8988T (cell line): ENCODE data around the gene LRRC51.
"Not testable (repeated sequence)": the region's sequence is repeated elsewhere in the genome, so short reads cannot be mapped to it uniquely, and the experiment has no call there.

Experiments
- DNase-seq: peaks from one replicate; pipeline ENCODE4 v3.0.0; 2011

The LRRC51 gene

DNA sequence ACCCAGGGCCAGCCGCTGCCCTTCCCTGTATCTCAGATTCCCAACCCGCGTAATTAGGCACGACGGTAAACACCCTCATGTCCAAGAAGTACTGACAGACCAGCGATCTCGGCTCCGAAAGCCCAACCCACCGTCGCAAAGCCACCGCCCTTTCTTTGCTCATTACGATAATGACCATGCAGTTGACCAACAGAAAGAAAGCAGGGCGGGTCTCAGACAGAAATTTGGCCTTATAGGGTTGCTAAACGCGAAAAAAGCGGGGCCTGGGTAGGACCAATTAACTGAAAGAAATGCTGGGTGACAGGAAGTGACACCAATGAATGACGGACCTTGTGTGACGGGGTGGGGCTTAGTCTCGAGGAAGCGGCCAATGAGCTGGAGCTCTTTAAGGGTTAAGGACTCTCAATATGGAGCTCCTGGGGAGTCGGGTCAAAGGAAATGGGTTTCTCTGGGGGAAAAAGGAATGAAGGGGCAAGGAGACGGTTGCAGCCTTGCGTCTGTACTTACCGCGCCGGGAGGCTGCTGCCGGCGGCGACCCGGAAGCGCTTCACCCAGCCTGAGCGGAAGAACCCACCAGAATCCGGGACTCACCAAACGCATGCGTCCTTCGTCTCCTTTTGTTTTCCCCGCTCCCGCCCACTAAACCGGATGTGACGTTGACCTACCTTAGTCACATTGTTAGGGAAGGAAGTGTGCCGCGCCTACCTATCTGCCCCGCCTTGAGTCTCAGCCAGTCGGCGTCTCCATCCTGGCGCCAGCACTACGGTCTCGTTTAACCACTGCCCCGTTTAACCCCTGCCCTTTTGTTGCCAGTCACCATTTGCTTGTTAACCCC lies 31.7 kb downstream of the LRRC51 start, which contains the start of gene ANAPC15:
ANAPC15 (minus strand) TSS at position 553 of the 835 bp plus-strand sequence. CDS start 1,419 bp downstream, outside the sequence.
- DNase-seq: peak; percentile 65

DNA sequence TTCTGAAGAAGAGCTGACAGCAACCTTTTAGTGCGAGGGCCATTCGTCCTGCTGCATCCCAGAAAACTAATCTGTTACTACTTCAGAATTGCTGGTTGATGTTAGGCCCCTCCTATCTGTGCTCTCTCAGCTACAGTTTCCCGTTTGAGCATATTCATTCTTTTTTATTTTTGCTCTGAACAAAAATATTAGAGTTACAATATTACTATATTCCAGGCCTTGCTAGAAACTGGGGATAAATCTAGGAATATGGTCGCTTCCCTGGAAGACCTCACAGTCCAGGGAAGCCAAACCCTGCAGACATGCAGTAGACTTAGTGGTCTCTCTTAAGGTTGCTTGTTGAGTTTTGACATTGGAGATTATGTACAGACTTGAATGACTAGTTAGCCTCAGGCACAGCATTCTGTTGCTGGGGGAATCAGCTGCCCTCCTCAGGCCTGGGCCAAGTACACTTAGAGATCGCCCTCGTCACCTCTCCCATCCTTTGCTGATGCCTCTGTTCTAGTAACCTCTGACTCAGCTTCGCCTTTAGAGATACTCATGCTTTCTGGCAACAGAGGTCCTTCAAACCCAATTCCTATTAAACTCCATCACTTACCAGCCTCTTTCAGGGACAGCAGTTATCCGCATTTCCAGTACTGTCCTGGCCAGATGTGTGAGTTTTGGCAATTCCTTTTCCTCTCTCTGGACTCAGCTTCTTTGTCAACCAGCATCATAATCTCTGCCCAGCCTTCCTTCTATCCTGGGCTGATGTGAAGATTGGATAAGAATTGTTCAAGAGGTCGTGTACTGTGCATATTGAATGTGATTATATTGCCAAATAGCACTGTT lies 32.5 kb downstream of the LRRC51 start:
- no peak for DNase-seq

DNA sequence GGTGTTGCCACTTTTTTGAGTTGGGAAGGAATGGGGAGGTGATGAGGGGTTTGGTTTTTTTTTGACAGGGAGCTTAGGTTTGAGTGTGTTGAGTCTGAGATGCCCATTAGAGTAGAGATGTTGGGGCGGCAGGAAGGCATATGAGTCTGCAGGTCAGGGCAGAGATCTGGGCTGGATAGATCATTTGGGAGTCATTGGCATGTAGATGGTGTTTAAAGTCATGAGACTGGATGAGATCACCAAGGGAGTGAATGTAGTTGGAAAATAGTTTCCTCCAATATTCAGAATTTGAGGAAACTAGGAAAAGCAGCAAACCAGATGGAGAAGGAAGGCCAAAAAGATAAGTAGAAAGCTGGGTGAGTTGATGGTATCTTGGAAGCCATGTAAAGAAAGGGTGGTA lies 33.9 kb downstream of the LRRC51 start:
- DNase-seq: no peak

DNA sequence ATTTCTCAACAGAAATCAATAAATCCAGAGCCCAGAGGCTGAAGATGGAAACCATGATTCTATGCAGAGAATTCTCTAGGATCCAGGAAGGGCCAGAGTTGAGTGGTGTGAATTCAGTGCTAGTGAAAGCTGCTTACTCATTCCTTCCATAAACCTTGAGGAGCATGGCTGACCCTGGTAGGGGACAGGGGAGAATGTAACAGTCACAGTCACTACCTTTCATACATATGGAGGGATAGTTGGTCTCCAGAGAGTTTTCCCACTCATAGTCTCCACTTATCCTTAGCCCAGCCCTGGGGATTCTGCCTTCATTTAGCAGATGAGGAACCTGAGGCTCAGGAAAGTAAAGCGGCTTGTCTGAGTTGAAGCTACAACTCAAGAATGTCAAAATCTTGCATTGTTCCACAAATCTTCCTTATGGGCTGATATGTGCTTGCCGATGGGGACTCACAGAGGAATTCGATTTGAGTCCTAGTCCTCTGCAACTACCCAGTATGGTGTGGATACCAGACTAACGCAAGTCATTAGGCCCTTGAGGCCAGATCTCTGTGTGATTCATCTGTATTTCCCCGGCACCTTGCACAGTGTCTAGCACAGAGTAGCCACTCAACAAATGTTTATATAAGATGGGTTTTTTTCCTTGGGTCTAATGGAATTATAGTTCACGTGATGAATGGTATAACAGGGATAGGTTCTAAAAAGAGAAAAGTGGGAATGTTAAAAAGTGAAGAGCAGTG lies 35.5 kb downstream of the LRRC51 start:
- no peak for DNase-seq

DNA sequence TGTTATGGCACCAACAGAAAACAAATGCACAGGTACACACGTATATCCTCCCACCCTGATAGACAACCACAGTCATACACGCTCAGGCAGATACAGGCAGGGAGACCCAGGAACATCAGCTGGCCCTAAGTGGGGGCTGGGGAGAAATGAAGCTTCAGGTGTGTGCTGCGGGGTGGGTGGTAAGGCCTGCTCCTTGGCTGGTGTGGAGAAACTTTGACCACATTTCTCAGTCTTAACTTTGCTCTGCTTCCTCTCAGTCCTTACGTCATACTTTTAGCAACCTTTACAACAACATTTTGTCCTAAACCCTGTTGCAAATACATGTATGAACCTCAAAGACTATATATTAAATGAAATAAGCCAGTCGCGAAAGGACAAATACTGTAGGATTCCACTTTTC lies 38.5 kb downstream of the LRRC51 start:
- DNase-seq: no peak

DNA sequence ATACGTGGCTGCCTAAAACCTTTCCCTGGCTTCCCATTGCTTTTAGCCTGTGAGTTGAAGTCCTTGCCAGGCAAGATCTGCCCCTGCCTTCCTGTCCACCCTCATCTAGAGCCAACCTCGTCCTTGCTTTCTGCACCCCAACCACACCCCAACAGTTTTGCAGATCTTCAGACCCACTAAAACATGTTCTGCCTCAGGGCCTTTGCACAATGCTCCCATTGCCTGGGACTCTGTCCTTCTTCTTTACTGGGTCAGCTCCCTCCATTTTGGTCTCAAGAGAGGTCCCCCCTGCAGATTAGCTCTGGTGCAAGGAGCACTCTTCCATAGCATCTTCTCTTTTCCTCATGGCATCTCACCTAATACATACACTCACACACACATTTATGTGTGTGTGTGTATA lies 40.3 kb downstream of the LRRC51 start:
- DNase-seq: no peak

DNA sequence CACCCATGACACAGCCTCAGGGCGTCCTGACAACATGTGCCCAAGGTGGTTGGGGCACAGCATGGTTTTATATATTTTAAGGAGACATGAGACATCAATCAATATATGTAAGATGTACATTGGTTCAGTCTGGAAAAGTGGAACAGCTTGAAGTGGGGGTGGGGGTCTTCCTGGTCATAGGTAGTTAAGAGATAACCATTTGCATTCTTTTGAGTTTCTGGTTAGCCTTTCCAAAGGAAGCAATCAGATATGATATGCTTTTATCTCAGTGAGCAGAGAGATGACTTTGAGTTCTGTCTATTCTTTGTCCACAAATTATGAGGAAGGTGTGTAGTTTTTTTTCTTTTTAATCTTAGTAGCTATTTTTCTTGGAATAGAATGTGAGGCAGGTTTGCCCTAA lies 42.0 kb downstream of the LRRC51 start:
- no peak for DNase-seq

DNA sequence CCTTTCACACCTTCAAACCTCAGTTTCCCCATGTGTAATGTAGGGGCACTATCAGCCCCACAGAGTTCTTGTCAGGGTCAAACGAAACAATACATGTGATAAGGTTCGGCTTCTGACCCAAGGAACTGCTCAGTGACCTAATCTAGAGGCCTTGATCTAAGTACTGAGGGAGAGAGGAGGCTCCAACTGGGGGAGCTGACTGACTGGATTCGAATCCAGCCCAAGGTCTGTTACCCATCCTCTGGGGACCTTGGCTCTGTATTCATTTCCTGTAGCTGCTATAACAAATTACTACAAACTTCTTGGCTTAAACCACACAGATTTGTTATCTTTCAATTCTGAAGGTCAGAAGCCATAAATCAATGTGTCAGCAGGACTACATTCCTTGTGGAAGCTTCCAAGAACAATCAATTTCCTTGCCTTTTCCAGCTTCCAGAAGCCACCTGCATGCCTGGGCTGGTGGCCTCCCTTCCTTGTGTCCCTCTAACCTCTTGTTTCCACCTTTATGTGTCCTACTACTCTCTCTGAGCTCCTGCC lies 42.5 kb downstream of the LRRC51 start:
- no peak for DNase-seq

DNA sequence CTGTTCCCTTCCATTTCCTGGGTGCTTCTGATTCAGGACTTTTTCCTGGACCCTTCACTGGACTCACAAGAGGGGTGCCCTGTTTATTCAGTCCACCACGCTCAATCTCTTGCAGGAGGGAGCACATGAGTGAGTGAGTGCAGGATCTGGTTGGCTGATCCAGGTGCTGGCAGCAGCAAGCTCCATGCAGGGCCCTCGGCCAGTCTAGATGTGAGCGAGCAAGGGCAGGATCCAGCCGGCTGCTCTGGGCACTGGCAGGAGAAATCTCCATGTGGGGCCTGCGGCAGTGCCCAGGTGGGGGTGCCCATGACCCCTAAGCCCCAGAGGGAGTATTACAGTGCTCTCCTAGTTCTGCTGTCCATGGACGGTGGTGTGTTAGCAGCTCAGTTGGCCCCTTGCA lies 43.4 kb downstream of the LRRC51 start:
- DNase-seq: no peak

DNA sequence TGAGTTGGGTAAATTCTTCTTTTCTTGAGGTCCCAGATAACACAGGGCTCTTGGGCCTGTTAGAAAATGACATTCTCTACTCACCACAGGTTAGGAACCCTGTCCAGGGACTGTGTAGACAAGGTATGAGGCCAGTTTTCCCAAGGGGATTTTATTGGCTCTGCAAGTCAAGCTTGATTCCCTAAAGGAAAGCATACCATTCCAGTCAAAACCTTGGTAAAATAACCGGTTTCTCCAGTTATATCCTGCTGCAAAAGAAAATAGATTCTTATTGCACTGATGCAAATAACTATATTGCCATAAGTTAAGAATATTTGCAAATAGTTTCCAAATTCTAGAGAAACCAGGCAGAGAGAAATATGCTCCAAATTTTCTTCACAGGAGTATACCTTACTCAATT lies 45.3 kb downstream of the LRRC51 start:
- DNase-seq: no peak

DNA sequence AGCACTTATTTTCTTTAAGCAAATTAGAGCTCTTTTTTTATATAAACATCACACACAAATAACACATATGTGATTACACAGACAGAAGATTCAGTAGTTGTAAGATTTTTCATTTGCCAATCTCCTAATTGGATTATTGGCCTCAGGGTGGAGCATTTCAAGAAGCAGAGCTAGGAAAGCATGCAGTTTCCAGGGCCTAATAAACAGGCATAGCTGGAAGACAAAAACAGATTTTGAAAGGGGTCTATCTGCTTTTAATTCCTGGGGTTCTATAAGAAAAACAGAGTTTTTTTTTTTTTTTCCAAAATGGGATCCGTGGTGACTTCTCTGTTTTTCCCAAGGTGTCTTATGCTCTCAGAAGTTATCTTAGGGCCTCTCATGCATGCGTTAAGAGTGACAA lies 47.3 kb downstream of the LRRC51 start:
- DNase-seq: no peak

DNA sequence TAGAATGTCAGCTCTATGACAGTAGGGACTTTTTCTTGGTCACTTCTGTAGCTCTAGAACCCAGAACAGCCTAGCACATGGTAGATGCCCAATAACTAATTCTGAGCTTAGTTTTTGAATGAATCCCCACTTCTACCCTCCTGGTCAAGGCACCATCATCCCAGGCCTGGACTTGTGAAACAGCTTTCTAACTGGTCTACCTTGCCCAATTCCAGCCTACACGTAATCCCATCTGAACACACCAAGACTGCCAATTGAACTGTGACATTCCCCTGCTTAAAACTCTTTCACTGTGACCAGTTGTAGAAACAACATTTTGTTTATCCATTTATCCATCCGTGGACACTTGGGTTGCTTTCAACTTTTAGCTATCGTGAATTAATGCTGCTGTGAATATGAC lies 48.7 kb downstream of the LRRC51 start:
- no peak for DNase-seq

DNA sequence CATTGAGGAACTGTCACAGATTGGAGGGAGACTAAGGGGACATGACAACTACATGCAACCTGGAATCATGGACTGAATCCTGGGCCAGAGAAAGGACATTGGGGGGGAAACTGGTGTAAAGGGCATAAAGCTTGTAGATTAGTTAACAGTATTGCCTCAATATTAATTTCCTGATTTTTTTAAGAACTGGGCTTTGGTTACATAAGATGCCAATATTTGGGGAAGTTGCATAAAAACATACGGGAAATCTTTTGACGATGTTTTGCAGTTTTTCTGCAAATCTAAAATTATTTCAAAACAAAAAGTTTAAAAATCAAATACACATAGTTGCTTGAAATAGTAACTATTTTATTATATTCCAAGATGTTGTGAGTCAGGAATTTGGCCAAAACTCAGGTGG lies 52.0 kb downstream of the LRRC51 start:
- DNase-seq: no peak

DNA sequence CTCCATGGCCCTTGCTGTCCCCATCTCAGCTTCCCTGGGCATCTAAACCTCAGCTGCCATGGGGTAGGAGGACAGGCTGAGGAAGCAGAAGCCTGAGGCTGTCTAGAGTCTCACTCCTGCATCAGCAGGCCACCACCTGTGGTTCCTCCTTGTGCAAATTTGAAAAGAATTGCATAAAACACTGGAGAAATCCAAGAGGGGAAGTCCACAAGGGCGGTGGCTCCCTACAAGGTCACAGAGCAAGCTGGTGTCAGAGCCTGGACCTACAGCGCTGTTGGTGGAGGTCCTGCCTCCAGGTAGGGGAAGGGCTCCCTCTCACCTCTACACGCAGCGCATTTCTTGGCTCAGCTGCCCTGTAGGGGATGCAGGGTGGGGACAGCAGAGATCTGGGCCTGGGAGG lies 54.8 kb downstream of the LRRC51 start, which contains the start of gene FOLR3:
FOLR3 (plus strand) TSS at position 253 of the 400 bp plus-strand sequence. CDS start 228 bp downstream, outside the sequence.
- not testable (repeated sequence) for DNase-seq

DNA sequence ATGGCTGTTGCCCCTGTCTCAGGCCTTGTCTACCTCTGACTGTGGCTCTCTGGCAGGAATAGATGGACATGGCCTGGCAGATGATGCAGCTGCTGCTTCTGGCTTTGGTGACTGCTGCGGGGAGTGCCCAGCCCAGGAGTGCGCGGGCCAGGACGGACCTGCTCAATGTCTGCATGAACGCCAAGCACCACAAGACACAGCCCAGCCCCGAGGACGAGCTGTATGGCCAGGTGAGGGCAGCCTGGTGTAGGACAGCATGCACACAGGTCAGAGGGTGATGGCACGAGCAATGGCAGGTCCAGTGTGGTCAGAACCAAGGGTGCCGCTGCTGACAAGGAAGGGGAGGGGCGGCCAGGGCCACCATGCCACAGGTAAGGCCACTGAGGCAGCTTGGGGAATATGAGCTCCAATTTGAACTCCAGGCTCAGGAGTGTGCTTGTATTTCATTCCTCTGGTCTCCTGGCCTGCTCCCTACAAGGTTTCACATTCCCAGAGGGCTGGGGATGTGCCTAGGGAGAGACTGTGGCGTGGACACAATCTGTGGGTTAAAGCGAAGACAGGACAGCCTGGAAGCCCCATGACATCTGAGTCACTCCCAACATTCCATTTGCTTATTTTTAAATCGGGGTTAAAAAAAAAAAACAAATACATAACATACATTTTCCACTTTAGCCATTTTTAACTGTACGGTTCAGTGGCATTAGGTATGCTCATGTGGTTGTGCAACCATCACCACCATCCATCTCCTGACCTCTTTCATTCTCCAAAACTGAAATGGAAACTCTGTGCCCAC lies 55.4 kb downstream of the LRRC51 start:
- DNase-seq: no peak

DNA sequence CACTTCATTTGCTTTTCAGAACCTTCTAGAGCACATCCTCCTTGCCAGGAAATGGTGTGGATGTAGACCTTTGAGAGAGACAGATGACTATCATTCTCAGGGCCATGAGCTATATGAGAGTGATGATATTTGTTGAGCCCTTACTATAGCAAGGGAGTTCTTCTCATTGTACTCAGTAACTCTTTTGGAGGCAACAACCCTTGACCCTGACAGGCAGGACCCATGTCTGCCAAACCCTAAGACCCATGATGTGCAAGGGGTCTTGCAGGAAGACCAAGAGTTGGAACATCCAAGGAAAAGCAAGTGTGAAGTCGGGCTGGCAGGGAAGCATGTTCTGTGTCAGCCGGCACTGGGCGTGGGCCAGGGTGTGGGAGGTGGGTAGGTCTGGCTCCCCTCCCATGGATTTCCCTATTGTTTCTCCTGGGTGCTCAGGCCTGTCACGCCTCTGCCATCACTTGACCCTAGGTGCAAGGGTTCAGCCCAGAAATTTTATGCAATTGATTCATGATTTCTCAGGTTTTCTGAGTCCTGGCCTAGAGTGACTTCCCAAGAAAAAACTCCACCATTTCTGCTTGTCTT lies 56.1 kb downstream of the LRRC51 start:
- DNase-seq: no peak

DNA sequence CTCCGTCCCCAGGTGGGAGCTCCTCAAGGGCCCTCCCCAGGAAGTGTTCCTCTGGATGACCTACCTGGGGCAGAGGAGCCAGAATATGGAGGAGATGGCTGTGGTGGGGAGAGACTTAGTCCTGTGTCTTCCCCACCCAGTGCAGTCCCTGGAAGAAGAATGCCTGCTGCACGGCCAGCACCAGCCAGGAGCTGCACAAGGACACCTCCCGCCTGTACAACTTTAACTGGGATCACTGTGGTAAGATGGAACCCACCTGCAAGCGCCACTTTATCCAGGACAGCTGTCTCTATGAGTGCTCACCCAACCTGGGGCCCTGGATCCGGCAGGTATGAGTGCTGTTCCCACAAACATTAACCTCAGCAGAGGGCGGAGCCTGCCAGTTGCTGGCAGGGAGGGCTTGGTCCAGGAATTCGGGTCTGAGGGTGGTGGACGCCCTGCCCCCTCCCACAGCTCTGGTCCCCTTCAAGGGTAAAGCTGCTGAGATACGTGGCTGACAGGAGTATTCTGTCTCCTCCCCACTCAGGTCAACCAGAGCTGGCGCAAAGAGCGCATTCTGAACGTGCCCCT lies 58.3 kb downstream of the LRRC51 start:
- DNase-seq: no peak

DNA sequence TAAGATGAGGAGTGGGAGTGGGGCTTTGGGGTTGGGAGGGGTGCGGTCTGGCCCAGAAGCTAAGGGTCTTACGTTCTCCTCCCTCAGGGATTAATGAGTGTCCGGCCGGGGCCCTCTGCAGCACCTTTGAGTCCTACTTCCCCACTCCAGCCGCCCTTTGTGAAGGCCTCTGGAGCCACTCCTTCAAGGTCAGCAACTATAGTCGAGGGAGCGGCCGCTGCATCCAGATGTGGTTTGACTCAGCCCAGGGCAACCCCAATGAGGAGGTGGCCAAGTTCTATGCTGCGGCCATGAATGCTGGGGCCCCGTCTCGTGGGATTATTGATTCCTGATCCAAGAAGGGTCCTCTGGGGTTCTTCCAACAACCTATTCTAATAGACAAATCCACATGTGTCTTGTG lies 58.9 kb downstream of the LRRC51 start:
- no peak for DNase-seq

DNA sequence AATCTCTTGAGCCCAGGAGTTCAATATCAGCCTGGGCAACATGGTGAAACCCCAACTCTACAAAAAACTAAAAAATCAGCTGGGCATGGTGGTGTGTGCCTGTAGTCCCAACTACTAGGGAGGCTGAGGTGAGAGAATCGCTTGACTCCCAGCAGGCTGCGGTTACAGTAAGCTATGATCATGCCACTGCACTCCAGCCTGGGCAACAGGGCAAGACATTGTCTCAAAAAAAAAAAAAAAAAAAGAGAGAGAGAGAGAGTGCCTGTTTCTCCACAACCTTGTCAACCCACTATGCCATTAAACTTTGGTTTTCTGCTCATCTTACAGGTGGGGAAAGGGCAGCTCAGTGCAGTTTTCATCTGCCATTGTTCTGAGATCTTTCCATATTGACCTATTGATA lies 60.0 kb downstream of the LRRC51 start:
- DNase-seq: no peak

DNA sequence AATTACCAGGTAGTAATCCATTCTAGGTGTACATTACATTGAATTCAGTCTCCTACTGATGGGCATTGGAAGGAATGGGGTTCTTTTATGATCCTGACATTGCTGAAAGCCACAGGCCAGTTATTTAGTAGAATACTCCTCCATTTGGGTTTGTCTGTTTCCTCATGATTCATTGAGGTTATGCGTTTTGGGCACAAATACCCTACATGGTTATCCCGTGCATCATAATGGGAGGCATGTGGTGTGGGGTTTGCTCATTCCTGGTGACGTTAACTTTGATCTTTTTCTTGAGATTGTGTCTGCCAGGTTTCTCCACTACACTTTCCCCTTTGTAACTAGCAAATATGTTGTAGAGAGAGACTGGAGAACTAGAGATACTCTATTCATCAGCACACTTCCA lies 60.4 kb downstream of the LRRC51 start:
- DNase-seq: no peak

DNA sequence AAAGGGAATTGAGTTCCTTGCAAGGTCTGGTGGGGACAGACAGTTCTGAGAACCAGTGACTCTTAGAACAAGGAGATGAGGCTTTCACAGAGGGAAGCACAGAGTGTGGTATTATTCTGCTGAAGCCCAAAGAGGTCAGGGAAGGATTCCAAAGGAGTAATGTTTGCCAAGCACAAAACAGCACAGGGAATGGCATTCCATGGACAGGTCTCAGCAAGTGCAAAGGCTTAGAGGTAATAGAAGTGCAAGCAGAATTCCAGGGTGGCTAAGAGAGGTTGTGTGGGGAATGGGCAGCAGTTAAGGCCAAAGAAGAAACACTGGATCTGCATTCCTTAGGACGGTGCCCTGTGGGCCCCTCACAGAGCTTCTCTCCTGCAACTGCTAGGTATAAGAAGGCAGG lies 61.4 kb downstream of the LRRC51 start:
- not testable (repeated sequence) for DNase-seq
